T-helper 1 cell (primary cell): ENCODE data around the gene CBX2.
"Not testable (repeated sequence)": the region's sequence is repeated elsewhere in the genome, so short reads cannot be mapped to it uniquely, and the experiment has no call there.

ENCODE experiments used
- DNase-seq, 5 donors: peaks; one replicate each; pipeline ENCODE4 v3.0.0-alpha.2; 2012 to 2020

Gene CBX2

GRCh38 chr17:79772726-79773125 lies 5.2 kb upstream of the CBX2 start:
- DNase-seq: not testable (repeated sequence)

GRCh38 chr17:79774561-79774975 lies 3.4 kb upstream of the CBX2 start:
- DNase-seq: no peak

- no peak for DNase-seq
Observed at GRCh38 chr17:79775632-79776031, 2.3 kb upstream of the CBX2 start.

- DNase-seq: no peak
Observed at GRCh38 chr17:79776376-79777119, 1.4 kb upstream of the CBX2 start.

- peak in 1 of 5 donors; percentile 31 for DNase-seq
Observed at GRCh38 chr17:79777120-79777893, 641 bp upstream of the CBX2 start.

- DNase-seq: no peak
Observed at GRCh38 chr17:79778504-79779083, 646 bp downstream of the CBX2 start.

GRCh38 chr17:79779084-79779529 lies 1.2 kb downstream of the CBX2 start:
- DNase-seq: no peak

- no peak for DNase-seq
Observed at GRCh38 chr17:79779661-79780365, 1.9 kb downstream of the CBX2 start.

- no peak for DNase-seq
Observed at GRCh38 chr17:79781012-79781650, 3.2 kb downstream of the CBX2 start.

- DNase-seq: no peak
Observed at GRCh38 chr17:79781736-79782575, 4.0 kb downstream of the CBX2 start.

GRCh38 chr17:79783891-79784290 lies 5.9 kb downstream of the CBX2 start:
- no peak for DNase-seq

GRCh38 chr17:79784353-79785016 lies 6.5 kb downstream of the CBX2 start:
- DNase-seq: no peak

- no peak for DNase-seq
Observed at GRCh38 chr17:79785017-79785899, 7.3 kb downstream of the CBX2 start.

- DNase-seq: no peak
Observed at GRCh38 chr17:79785900-79786810, 8.2 kb downstream of the CBX2 start.

- DNase-seq: no peak
Observed at GRCh38 chr17:79786930-79787643, 9.1 kb downstream of the CBX2 start.

GRCh38 chr17:79788455-79788854 lies 10.5 kb downstream of the CBX2 start:
- no peak for DNase-seq

- DNase-seq: no peak
Observed at GRCh38 chr17:79788989-79789942, 11.3 kb downstream of the CBX2 start.
